Measurements from ENCODE around the gene GRID1.

GRID1 gene

DNA sequence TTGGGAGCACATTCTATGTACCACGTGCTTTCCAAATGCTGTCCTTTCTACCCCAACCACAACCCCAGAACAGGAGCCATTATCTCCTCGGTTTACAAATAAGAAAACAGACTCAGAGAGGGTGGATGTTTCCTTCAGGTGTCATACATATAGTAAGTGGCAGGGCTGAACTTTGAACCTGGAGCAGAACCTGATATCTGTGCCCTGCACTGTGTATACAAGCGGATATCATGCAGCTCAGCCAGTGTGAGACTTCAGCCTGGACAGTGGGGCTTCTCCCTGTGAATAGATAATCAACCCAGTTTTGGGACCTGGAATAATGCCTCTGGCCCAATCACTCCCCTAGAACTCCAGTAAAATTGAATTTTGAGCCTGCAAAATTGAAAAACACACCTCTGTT is 341.1 kb downstream of the GRID1 start:
- no peak overlapping the region for H3K27ac ChIP-seq
- TF ChIP-seq, protein P1, sequence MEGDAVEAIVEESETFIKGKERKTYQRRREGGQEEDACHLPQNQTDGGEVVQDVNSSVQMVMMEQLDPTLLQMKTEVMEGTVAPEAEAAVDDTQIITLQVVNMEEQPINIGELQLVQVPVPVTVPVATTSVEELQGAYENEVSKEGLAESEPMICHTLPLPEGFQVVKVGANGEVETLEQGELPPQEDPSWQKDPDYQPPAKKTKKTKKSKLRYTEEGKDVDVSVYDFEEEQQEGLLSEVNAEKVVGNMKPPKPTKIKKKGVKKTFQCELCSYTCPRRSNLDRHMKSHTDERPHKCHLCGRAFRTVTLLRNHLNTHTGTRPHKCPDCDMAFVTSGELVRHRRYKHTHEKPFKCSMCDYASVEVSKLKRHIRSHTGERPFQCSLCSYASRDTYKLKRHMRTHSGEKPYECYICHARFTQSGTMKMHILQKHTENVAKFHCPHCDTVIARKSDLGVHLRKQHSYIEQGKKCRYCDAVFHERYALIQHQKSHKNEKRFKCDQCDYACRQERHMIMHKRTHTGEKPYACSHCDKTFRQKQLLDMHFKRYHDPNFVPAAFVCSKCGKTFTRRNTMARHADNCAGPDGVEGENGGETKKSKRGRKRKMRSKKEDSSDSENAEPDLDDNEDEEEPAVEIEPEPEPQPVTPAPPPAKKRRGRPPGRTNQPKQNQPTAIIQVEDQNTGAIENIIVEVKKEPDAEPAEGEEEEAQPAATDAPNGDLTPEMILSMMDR (IDR thresholded peaks at IDR 0.05): no peak
- no peak for TF ChIP-seq ZFX (IDR thresholded peaks at IDR 0.05; ENCODE audit: borderline replicate concordance)

DNA sequence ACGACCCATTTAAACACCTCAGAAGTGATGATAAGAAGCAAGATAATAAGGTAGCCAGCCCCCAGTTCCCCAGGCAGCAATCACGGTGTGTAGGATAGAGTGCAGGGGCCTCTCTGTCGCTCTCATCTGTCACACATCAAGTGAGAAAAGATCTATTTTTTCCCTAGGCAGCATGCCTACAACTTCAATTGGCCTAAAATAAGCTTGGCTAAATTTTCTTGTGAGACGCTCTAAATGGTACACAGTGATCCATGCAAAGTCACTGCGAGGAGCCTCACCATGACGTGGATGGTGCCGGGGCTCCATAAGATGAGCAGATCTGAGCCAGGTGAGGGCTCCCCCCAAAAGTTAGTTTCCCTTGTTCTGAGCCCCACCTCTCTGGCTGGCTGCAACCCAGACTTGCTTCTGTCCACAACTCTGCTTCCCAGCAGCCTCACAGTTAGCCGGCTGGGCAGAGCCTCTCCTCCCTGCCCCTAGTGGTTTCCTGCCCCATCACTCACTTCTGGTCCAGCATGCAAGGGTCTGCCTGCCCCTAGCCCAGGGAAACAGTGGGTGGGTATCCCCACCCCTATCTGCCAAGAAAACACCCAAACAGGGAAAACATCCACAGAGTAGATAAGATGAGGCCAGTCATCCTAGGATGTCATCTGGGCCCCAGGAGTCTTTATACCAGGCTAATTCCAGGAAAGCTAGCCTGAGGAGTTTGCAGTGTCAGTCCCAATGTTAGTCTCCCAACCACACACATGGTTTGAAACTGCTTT is 342.1 kb downstream of the GRID1 start:
- no peak overlapping the region for H3K27ac ChIP-seq
- TF ChIP-seq, protein P1 (IDR thresholded peaks at IDR 0.05): no peak
- no peak for TF ChIP-seq ZFX (IDR thresholded peaks at IDR 0.05; ENCODE audit: borderline replicate concordance)

DNA sequence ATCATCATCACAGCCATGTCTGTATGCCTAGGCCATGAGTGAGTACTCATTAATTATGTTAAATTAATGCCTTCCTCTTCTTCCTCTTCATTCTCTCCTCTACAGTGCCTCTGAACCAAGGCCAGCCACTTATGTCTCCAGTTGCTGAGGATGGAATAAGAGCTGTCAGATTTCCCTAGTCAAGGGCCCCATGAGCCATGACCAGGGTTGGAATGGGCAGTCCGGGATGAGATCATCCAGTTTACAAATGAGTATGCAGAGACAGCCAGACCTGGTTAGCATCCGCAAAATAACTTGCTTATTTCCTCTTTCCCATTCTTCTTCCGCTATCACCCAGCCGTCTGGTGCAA is 342.7 kb downstream of the GRID1 start:
- no peak for TF ChIP-seq ZFX (IDR thresholded peaks at IDR 0.05; ENCODE audit: borderline replicate concordance)
- TF ChIP-seq, protein P1 (IDR thresholded peaks at IDR 0.05): no peak
- no peak overlapping the region for H3K27ac ChIP-seq

DNA sequence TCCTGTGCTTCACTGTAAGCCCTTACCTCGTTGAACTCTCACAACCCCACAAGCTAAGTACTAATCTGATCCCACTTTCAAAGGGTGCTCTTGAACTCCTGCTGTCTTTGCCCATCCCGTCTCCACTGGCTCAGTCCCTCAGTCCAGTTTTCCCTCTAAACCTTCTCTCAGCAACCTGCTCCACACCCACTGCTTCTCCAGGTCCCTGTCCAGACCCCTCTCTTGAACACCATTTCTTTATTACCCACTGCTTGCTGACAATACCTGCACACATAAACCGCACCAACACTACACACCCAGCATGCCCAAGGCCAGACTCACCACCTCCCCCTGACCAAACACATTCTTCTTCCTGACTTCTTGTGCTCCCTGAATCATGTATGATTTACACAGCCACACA is 343.3 kb downstream of the GRID1 start:
- no peak overlapping the region for H3K27ac ChIP-seq
- TF ChIP-seq, protein P1 (IDR thresholded peaks at IDR 0.05): no peak
- TF ChIP-seq ZFX (IDR thresholded peaks at IDR 0.05; ENCODE audit: borderline replicate concordance): no peak

DNA sequence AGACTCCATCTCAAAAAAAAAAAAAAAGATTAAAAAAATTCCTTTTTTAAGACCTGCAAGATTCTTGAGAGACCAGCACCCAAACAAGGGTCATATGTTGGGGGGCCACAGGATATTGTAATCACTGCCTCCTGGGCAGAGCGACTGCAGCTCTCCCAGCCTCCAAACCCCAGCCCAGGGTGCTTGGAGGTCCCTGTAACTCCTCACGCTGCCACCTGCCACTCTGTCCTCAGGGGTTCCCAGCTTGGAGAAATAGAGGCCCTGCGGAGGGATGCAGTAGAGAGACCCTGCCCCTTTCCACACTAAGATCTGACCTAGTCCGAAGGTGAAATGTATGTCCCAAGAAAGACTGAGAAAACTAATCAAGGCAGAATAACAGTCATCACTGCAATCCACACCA is 343.7 kb downstream of the GRID1 start:
- TF ChIP-seq, protein P1 (IDR thresholded peaks at IDR 0.05): no peak
- no peak for TF ChIP-seq ZFX (IDR thresholded peaks at IDR 0.05; ENCODE audit: borderline replicate concordance)
- H3K27ac ChIP-seq: no peak overlapping the region

DNA sequence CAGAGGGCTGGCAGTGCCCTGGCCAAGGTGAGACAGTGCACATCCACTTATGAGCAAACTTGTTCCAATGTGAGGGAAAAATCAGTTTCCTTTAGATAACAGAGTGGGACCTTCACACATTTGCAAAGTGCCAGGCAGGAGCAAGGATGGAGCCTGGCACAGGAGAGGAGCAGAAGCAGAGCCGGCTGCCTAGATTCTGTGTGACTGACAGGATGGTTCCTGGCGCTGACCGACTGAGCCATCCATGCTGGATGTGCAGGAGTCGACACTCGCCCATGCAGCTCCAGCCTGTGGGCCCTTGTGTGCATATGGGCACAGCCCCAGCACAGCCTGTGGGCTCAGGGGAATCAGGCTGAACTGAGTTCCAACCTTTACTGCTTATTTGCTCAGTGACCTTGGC is 346.5 kb downstream of the GRID1 start:
- H3K27ac ChIP-seq: no peak overlapping the region
- TF ChIP-seq, protein P1 (IDR thresholded peaks at IDR 0.05): no peak
- TF ChIP-seq ZFX (IDR thresholded peaks at IDR 0.05; ENCODE audit: borderline replicate concordance): no peak

DNA sequence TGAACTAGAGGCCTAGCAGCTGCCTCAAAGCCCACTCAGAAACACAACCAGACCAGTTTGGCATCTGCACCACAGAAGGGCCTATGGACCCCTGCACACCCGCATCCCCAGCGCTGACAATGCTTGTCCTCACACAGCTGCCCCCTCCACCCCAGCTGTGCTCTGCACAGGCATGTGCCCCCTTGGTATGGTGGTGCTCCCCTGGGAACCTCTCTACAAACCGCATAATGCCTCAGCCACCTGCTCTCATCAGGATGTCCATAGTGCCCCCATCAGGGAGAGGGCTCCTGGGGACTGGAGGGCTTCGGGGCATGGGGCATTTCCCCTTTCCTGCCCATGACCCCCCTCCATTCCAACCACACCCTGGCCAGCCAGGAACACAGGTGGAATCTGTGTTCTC is 347.5 kb downstream of the GRID1 start:
- H3K27ac ChIP-seq: no peak overlapping the region
- TF ChIP-seq, protein P1 (IDR thresholded peaks at IDR 0.05): no peak
- no peak for TF ChIP-seq ZFX (IDR thresholded peaks at IDR 0.05; ENCODE audit: borderline replicate concordance)

Data from 22Rv1 (cell line).